CD4-positive, alpha-beta T cell treated with Interferon gamma for 1 hour (primary cell): ENCODE measurements around the gene PTGDR.

Source experiments
- DNase-seq: peaks from one replicate; pipeline ENCODE4 v3.0.0-alpha.2; 2020

Gene PTGDR

DNA sequence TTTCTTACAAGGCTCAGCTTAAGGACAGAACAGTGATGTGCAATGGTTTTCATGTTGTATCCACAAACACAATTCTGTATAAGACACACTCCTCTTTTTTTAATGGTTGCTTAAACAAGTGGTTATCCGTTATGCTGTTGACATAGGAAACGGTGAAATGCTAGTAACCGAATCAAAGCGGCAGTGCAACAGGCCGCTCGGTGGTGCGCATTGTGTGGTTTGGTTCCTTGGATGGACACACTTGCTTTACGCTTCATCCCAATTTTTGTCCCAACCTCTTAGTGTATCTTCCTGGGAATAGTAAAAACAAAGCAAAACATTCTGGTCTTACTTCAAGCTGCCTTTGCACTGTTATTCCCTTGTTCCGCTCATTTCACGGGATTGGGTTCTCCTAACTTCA is 46.0 kb downstream of the PTGDR start:
- no peak for DNase-seq

DNA sequence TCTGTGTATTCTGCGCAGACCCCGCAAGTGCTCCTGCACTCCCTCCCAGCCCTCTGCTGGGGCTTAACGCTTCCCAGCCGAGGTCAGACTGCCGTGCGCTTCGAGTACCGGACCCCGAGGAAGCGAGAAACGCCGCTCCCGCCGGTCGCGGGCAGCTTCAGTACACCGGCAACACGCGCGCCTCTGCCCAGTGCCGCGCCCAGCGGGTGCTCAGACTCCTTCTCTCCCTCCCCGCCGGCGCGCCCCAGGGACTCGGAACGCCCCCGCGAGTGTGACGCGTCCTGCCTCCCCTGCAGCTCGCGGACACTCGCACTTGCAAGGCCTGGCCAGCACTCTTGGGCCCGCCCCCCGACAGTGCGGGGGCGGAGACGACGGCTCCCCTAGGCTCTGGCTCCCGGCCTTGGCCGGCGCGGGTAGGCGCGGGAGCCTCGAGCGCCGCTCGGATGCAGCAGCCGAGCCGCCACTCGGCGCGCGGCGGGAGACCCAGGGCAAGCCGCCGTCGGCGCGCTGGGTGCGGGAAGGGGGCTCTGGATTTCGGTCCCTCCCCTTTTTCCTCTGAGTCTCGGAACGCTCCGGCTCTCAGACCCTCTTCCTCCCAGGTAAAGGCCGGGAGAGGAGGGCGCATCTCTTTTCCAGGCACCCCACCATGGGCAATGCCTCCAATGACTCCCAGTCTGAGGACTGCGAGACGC is 46.6 kb downstream of the PTGDR start, which contains the start of gene PTGER2:
PTGER2 (plus strand) TSS at position 410 of the 692 bp plus-strand sequence; CDS start at position 647, 237 bp downstream.
- peak; percentile 88 for DNase-seq

DNA sequence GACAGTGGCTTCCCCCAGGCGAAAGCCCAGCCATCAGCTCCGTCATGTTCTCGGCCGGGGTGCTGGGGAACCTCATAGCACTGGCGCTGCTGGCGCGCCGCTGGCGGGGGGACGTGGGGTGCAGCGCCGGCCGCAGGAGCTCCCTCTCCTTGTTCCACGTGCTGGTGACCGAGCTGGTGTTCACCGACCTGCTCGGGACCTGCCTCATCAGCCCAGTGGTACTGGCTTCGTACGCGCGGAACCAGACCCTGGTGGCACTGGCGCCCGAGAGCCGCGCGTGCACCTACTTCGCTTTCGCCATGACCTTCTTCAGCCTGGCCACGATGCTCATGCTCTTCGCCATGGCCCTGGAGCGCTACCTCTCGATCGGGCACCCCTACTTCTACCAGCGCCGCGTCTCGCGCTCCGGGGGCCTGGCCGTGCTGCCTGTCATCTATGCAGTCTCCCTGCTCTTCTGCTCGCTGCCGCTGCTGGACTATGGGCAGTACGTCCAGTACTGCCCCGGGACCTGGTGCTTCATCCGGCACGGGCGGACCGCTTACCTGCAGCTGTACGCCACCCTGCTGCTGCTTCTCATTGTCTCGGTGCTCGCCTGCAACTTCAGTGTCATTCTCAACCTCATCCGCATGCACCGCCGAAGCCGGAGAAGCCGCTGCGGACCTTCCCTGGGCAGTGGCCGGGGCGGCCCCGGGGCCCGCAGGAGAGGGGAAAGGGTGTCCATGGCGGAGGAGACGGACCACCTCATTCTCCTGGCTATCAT is 47.3 kb downstream of the PTGDR start:
- DNase-seq = peak; percentile 31

DNA sequence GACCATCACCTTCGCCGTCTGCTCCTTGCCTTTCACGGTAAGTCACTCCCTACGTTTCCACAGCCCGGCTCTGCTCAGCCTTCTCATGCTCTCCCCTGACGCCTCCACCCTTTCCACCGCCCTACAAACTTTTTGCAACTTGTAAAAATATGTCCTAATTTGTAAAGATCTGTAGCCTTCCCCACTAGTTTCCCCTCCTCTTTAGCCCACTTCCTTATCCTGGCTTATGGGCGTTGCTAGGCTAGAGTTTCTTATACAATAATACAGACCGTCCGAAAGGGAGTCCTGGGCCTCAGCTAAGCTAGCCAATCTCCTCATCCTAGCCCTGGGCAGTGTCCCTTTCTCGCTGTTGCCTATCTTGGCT is 47.8 kb downstream of the PTGDR start:
- peak; percentile 43 for DNase-seq

DNA sequence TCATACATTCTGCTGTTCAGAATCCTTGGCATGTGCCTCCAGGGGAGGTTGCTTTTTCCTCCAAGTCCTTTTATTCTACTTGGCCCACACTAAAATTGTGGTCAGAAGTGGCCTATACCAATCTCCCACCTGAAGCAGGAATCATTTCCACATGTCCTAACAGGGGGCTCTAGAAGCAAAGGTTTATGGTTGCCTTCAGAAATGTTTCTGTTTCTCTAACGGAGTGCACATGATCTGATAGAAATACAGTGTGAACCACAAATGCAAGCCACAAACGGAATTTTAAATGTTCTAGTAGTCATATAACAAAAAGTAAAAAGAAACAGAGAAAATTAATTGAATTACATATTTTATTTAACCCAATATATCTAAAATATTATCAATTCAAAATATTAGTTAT is 50.6 kb downstream of the PTGDR start:
- no peak for DNase-seq

DNA sequence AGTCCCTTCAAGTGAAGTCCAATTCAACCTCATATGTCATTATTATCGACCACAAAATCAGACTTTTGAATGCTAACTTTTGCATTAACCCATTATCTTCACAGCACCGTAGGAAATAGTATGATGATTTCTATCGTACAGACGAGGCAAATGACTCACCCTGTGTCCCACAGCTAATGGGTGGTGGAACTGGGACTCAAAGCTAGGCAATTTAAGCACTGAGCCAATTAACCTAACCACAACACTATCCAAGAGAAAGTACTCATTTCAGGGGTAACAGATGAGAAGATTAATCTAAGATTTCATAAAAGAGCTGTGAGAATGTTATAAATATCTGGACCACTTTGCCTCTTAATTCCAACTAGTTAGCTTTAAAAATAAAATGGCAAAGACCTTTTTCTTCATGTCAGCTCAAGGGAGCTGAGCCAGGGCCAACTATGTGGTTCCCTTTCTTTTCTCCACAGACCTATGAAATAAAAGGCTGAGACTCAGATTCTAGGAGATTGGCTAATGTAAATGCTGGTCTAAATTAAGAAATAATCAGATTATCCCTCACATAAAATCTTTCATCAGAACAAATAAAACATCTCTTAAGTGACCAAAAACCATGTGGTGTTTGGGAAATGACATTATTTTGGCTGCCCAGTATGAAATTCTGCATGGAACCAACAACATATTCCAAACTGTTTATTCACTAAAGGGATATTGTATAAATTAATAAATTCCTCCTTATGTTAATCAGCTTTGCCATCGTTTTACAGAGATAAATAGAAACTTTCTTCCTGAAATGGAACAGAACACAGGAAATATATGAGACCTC is 51.5 kb downstream of the PTGDR start:
- no peak for DNase-seq

DNA sequence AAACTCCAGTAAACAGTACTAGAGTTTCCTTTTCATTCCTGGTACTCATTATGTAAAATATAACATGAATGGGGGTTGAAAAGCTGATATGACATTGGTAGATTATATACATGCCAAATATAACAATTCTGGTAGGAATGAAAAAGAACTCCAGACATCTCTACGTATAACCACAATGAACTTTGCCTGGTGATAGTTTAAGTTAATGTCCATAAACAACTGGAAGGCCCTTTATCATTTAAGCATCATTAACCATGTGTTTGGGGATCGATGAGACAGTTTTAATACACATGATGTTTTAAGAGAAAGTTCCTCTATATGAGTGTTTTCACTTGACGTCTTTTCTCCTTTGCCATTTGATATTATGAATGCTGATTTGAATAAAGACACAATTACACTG is 52.4 kb downstream of the PTGDR start:
- no peak for DNase-seq

DNA sequence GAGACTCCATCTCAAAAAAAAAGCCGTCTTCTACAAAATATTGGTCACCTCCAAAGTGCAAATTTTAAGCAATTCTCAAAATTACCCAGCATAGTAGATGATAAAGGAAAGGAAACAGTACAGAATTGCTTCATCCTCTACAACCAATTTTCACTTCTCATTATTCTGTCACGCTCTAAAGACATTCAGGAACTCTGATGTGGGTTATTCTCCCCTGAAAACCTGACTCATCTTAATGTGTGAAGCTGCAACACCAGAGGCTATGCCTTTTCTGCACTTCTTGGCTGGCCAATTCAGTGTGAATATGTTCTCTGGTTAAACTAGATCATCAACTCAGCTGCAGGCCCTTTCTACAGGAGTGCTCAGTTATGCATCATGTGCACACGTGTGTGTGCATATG is 57.6 kb downstream of the PTGDR start:
- DNase-seq = peak; percentile 36

DNA sequence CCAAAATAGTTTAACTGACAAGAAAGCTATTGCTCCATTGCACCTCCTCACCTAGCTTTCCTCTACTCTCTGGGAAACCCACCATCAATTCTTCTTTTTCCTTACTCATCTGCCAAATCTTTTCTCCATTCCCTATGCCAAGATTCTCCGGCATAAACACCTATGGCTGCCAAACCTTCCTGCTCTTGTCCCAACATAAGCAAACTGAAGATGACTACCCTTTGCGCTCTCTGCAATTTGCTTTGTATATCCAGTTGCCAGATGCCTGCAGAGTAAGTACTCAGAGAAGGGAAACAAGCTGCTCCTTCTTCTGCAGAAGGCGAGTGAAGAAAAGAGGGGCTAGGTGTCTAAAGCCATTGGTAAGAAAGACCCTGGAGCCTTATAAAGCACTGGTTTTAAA is 58.1 kb downstream of the PTGDR start:
- no peak for DNase-seq
